GM12801 (cell line): ENCODE data around the gene DLEC1.

Experiments used
- CTCF ChIP-seq: IDR thresholded peaks from one replicate; pipeline ENCODE4 v1.5.1; 2011; ENCODE audit warnings: control low read depth; ENCODE audit not compliant: insufficient read length; ENCODE audit errors: extremely low read depth

The DLEC1 gene, protein sequence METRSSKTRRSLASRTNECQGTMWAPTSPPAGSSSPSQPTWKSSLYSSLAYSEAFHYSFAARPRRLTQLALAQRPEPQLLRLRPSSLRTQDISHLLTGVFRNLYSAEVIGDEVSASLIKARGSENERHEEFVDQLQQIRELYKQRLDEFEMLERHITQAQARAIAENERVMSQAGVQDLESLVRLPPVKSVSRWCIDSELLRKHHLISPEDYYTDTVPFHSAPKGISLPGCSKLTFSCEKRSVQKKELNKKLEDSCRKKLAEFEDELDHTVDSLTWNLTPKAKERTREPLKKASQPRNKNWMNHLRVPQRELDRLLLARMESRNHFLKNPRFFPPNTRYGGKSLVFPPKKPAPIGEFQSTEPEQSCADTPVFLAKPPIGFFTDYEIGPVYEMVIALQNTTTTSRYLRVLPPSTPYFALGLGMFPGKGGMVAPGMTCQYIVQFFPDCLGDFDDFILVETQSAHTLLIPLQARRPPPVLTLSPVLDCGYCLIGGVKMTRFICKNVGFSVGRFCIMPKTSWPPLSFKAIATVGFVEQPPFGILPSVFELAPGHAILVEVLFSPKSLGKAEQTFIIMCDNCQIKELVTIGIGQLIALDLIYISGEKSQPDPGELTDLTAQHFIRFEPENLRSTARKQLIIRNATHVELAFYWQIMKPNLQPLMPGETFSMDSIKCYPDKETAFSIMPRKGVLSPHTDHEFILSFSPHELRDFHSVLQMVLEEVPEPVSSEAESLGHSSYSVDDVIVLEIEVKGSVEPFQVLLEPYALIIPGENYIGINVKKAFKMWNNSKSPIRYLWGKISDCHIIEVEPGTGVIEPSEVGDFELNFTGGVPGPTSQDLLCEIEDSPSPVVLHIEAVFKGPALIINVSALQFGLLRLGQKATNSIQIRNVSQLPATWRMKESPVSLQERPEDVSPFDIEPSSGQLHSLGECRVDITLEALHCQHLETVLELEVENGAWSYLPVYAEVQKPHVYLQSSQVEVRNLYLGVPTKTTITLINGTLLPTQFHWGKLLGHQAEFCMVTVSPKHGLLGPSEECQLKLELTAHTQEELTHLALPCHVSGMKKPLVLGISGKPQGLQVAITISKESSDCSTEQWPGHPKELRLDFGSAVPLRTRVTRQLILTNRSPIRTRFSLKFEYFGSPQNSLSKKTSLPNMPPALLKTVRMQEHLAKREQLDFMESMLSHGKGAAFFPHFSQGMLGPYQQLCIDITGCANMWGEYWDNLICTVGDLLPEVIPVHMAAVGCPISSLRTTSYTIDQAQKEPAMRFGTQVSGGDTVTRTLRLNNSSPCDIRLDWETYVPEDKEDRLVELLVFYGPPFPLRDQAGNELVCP (N-terminal part only)

DNA sequence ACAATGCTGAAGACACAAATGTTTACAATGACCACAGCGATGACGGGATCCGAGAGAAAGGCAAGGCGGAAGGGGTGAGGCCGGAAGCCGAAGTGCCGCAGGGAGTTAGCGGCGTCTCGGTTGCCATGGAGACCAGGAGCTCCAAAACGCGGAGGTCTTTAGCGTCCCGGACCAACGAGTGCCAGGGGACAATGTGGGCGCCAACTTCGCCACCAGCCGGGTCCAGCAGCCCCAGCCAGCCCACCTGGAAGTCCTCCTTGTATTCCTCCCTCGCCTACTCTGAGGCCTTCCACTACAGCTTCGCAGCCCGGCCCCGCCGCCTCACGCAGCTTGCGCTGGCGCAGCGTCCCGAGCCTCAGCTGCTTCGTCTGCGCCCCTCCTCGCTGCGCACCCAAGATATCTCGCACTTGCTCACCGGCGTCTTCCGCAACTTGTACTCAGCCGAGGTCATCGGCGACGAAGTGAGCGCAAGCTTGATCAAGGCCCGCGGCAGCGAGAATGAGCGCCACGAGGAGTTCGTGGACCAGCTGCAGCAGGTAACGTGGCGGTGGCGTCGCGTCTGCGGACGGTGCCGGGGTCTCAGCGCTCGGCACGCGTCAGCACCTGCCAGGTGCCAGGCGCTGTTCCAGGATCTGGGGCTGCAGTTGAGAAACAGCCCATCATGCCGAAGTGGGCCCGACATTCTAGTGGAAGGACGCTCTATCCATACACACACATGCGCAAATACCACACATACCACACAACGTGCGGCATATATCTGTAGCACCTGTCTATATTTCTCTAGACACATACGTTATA is at the start of gene DLEC1:
Gene DLEC1, plus strand, starts transcription at position 108 of the 798 bp plus-strand sequence. Its CDS starts 18 bp downstream, at position 126.
- no peak for TF ChIP-seq CTCF

GRCh38 chr3:37989821-37990480 is 49.1 kb upstream of the DLEC1 start:
- TF ChIP-seq CTCF, result no peak

- TF ChIP-seq CTCF, result no peak
Measured at GRCh38 chr3:37990527-37990926, 48.5 kb upstream of the DLEC1 start, which contains the start of gene VILL. Gene VILL (plus strand): TSS chr3:37990786. CDS start chr3:37993673, 2,887 bp downstream.

GRCh38 chr3:37991109-37991508 is 47.9 kb upstream of the DLEC1 start:
- TF ChIP-seq CTCF, result no peak

GRCh38 chr3:37991823-37992222 is 47.2 kb upstream of the DLEC1 start:
- no peak for TF ChIP-seq CTCF

DNA sequence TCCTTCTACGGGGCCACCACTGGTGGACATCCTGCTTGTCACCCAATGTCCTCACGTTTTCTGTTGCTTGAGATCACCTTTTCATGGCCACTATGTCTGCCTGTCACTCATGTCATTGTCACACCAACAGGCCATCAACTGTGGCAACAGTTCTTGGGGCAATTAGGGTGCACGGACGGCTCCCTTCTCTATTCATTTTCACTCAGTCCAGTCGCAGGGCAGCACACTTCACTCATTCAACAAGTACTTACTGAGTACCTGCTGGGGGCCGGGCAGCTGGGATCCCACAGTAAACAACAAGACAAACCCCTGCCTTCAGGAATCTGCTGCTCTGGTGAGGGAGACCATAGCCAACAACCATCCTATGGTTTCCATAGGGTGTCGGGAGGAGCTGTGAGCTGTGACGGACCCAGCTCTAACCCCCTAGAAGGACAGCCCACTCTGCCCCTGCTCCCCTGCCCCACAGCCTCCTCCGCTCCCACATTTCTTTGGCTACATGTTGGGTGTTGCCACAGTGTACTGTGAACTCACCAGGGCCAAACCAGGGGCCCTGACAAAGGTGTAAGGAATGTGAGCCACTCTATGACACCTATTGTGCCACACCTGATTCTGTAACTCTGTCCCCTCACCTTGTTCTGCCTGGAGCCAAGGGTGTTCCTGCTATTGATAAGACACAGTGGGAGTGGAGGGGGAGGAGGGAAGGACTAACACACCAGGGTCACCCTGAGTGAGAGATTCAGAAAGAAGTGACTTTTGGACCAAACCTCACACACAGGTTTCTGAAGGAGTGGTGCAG is 46.5 kb upstream of the DLEC1 start:
- TF ChIP-seq CTCF, result no peak
